Endothelial cell of umbilical vein (primary cell): ENCODE measurements around the gene EPX. TPM values are rescaled to one million over a fixed set of nuclear protein-coding genes. Genes with fewer than 3 reads are reported as not detected.

Experiments
- BruUV-seq: library from RNA; stranded (reverse); fragments of 400-500 nt; replicated peaks from 2 replicates; lab custom pipeline; 2021; lab: Mats Ljungman, UMichigan
- CTCF ChIA-PET: fragments of 300-600, 350-600 bp; sonication (Branson Sonifier 250); formaldehyde crosslinking; loops from one replicate; lab custom pipeline; 2021; ENCODE audit warnings: antibody characterized with exemption, inconsistent platforms; lab: Charles Lee
- POLR2A ChIA-PET: fragments of 300-600, 350-600 bp; sonication (Branson Sonifier 250); formaldehyde crosslinking; loops from one replicate; lab custom pipeline; 2021; ENCODE audit warnings: antibody characterized with exemption, inconsistent platforms; lab: Charles Lee
- DNase-seq: peaks from one replicate; pipeline ENCODE4 v3.0.0-alpha.2; 2011; ENCODE audit warnings: low read depth, low spot score
- FAIRE-seq: peaks from 2 replicates; lab custom pipeline; 2011; peaks lifted over from hg19 to GRCh38; lab: Jason Lieb, UNC
- H2AFZ ChIP-seq: 2 replicates; pipeline ENCODE4 v1.6.0; 2012; ENCODE audit warnings: low read depth, low read length, control low read depth, inconsistent platforms
- H3K27ac ChIP-seq: 2 replicates; pipeline ENCODE4 v1.5.1; 2011; ENCODE audit warnings: low read depth, mild to moderate bottlenecking, control low read depth, low read length, moderate library complexity; ENCODE audit not compliant: insufficient read depth
- H3K27me3 ChIP-seq, 2 experiments: 2 replicates each; pipeline versions ENCODE4 v1.6.0 to v1.6.1; 2011; ENCODE audit warnings: low read length in 2 of 2, mixed read lengths in 1 of 2; ENCODE audit not compliant: control insufficient read depth in 2 of 2, insufficient read depth in 2 of 2
- H3K36me3 ChIP-seq, 2 experiments: 2 replicates in 1 of 2; 3 replicates in 1 of 2; pipeline ENCODE4 v1.5.1; 2011; ENCODE audit warnings: low read length in 2 of 2, mild to moderate bottlenecking in 1 of 2, moderate library complexity in 1 of 2; ENCODE audit not compliant: control insufficient read depth in 2 of 2, insufficient read depth in 2 of 2; ENCODE audit errors: extremely low read depth in 1 of 2
- H3K4me1 ChIP-seq: 3 replicates; pipeline ENCODE4 v1.5.1; 2011; ENCODE audit warnings: mild to moderate bottlenecking, low read length; ENCODE audit not compliant: control insufficient read depth, insufficient read depth; ENCODE audit errors: extremely low read depth
- H3K4me2 ChIP-seq: 2 replicates; pipeline ENCODE4 v1.6.1; 2011; ENCODE audit warnings: low read length, control low read depth, mixed read lengths; ENCODE audit not compliant: insufficient read depth
- H3K4me3 ChIP-seq, 3 experiments: fragments of 200-600 bp in 1 of 3; sonication (generic), shearing (Covaris generic) in 1 of 3; replicated peaks in 1 of 3; 2 replicates each; pipeline ENCODE4 v1.5.1; 2011 to 2016; ENCODE audit warnings: control low read depth in 3 of 3, low read length in 3 of 3, mild to moderate bottlenecking in 2 of 3, inconsistent platforms in 1 of 3, low read depth in 1 of 3, moderate library complexity in 1 of 3; ENCODE audit not compliant: insufficient read depth in 1 of 3
- H3K79me2 ChIP-seq: 2 replicates; pipeline ENCODE4 v1.6.0; 2012; ENCODE audit warnings: low read length, inconsistent platforms; ENCODE audit not compliant: control insufficient read depth, insufficient read depth
- H3K9ac ChIP-seq: replicated peaks from 2 replicates; pipeline ENCODE3; 2011; ENCODE audit warnings: low read length, control low read depth; ENCODE audit not compliant: insufficient read depth; ENCODE audit errors: extremely low read depth
- H3K9me1 ChIP-seq: replicated peaks from 3 replicates; pipeline ENCODE4 v1.6.0; 2011; ENCODE audit warnings: mild to moderate bottlenecking, low read length; ENCODE audit not compliant: control insufficient read depth, insufficient read depth; ENCODE audit errors: extremely low read depth
- H3K9me3 ChIP-seq: replicated peaks from 2 replicates; pipeline ENCODE4 v1.5.1; 2012; ENCODE audit warnings: low read length, inconsistent platforms; ENCODE audit not compliant: control insufficient read depth, insufficient read depth
- H4K20me1 ChIP-seq: replicated peaks from 2 replicates; pipeline ENCODE3; 2011; ENCODE audit warnings: mild to moderate bottlenecking, low read length; ENCODE audit not compliant: control insufficient read depth, insufficient read depth; ENCODE audit errors: extremely low read depth
- CTCF ChIP-seq, 2 donors: IDR thresholded peaks; 1 replicate in 1 of 2; 2 replicates in 1 of 2; pipeline ENCODE4 v1.5.1; 2011; ENCODE audit warnings: low read length in 2 of 2, mild to moderate bottlenecking in 2 of 2, moderate library complexity in 2 of 2, control low read depth in 1 of 2, inconsistent platforms in 1 of 2, low read depth in 1 of 2; ENCODE audit not compliant: insufficient read depth in 1 of 2; ENCODE audit errors: extremely low read depth in 1 of 2
- EZH2 ChIP-seq: IDR thresholded peaks from 2 replicates; pipeline ENCODE4 v1.6.1; 2012; ENCODE audit warnings: borderline replicate concordance, low read depth, mild to moderate bottlenecking, moderate library complexity, low read length, inconsistent platforms; ENCODE audit not compliant: severe bottlenecking
- FOS ChIP-seq: IDR thresholded peaks from 2 replicates; pipeline ENCODE4 v1.6.1; 2011; ENCODE audit warnings: mild to moderate bottlenecking, low read length, moderate library complexity, borderline replicate concordance; ENCODE audit not compliant: insufficient read depth
- GATA2 ChIP-seq: IDR thresholded peaks from 2 replicates; pipeline ENCODE4 v1.7.0; 2011; ENCODE audit warnings: low read depth, mild to moderate bottlenecking, moderate library complexity, mixed read lengths, low read length; ENCODE audit not compliant: insufficient read length, insufficient read depth
- JUN ChIP-seq: IDR thresholded peaks from 2 replicates; pipeline ENCODE4 v1.6.1; 2011; ENCODE audit warnings: borderline replicate concordance, low read depth; ENCODE audit not compliant: insufficient read length, insufficient read depth
- MAX ChIP-seq: IDR thresholded peaks from 2 replicates; pipeline ENCODE4 v1.6.1; 2011; ENCODE audit not compliant: insufficient read depth, insufficient read length
- MYC ChIP-seq: IDR thresholded peaks from one replicate; pipeline ENCODE4 v1.6.1; 2011; ENCODE audit warnings: mild to moderate bottlenecking, low read depth, low read length
- POLR2A ChIP-seq: IDR thresholded peaks from 2 replicates; pipeline ENCODE4 v1.6.1; 2012; ENCODE audit warnings: low read depth, mild to moderate bottlenecking, control low read depth, low read length
- POLR2AphosphoS5 ChIP-seq: IDR thresholded peaks from 2 replicates; pipeline ENCODE4 v1.6.1; 2012; ENCODE audit warnings: low read depth, mild to moderate bottlenecking, control low read depth, low read length, moderate library complexity; ENCODE audit not compliant: insufficient read depth
- dilution Hi-C: fragments of 300-500 bp; cut with MboI; formaldehyde crosslinking; loops from one replicate; pipeline ENCODE4 v1.15.0; 2019; ENCODE audit warnings: low sequenced_read_pairs; ENCODE audit not compliant: extremely low pct_ligation_motif_present
- intact Hi-C: fragments of 100-400 bp; cut with micrococcal nuclease; formaldehyde crosslinking; loops from one replicate; pipeline ENCODE4 v1.10.0; 2022
- polyA plus RNA-seq, 4 experiments: library from polyadenylated mRNA; depleted of rRNA in 3 of 4; stranded (reverse) in 3 of 4; unstranded in 1 of 4; fragments of >200 nt; gene quantifications; 2 replicates each; pipeline versions ENCODE4 v1.2.1 to v1.2.3, GENCODE V29; 2011 to 2012; ENCODE audit warnings: missing spikeins in 1 of 4
- total RNA-seq: library from RNA; stranded (reverse); gene quantifications from 2 replicates; pipeline ENCODE4 v1.2.3, GENCODE V29; 2021

The EPX gene
- total and polyA plus RNA-seq, 2 donors (not counting 3 experiments of a cell fraction or from before 2014, with no cell fraction given) = not detected

- Histone ChIP-seq H3K4me2 (no peak overlapping the region), H3K36me3 (no peaks in the 10 kb centered on the region), H4K20me1 (no peaks in the 10 kb centered on the region), H3K27me3 (no peaks in the 10 kb centered on the region), H3K27ac (no peak overlapping the region), H3K9me1 (no peaks in the 10 kb centered on the region), H3K79me2 (no peaks in the 10 kb centered on the region), H3K4me3 (no peak overlapping the region), H3K9ac (no peak overlapping the region), H3K9me3 (no peaks in the 10 kb centered on the region), H2AFZ (no peak overlapping the region), H3K4me1 (no peaks in the 10 kb centered on the region)
- no TSS peak for BruUV-seq
- DNase-seq (no peak), FAIRE-seq (no peak)
- intact Hi-C loops = no loop called here
- POLR2A ChIA-PET = no interaction called here
- CTCF ChIA-PET = no interaction called here
- dilution Hi-C loops = no loop called here
- TF ChIP-seq FOS (no peak), CTCF (IDR thresholded peaks at IDR 0.05; ENCODE audit: extremely low read depth in 1 of 2, insufficient read depth in 1 of 2, low read depth in 1 of 2, low read length in 2 of 2) (no peak), POLR2AphosphoS5 (no peak), MYC (no peak)
These were observed 1.2 kb upstream of the EPX start for GRCh38 chr17:58191241-58191896.

- Histone ChIP-seq H3K9me1 (no peaks in the 10 kb centered on the region), H3K36me3 (no peaks in the 10 kb centered on the region), H3K9ac (no peak overlapping the region), H3K9me3 (no peaks in the 10 kb centered on the region), H4K20me1 (no peaks in the 10 kb centered on the region), H2AFZ (no peak overlapping the region), H3K27me3 (no peaks in the 10 kb centered on the region), H3K4me1 (no peaks in the 10 kb centered on the region), H3K4me2 (no peak overlapping the region), H3K79me2 (no peaks in the 10 kb centered on the region), H3K27ac (no peak overlapping the region), H3K4me3 (no peak overlapping the region)
- DNase-seq (no peak), FAIRE-seq (no peak)
- dilution Hi-C loops = no loop called here
- TF ChIP-seq POLR2AphosphoS5 = no peak
- TF ChIP-seq FOS = no peak
- TF ChIP-seq JUN = no peak
- TF ChIP-seq MAX = no peak
- TF ChIP-seq GATA2 = no peak
- no peak for TF ChIP-seq CTCF (IDR thresholded peaks at IDR 0.05; ENCODE audit: extremely low read depth in 1 of 2, insufficient read depth in 1 of 2, low read depth in 1 of 2, low read length in 2 of 2)
- TF ChIP-seq MYC = no peak
- no peak for TF ChIP-seq POLR2A
- TF ChIP-seq EZH2 = no peak
- no TSS peak for BruUV-seq
- intact Hi-C loops = no loop called here
- ChIA-PET CTCF (no interaction called here), POLR2A (no interaction called here)
These were observed 1.2 kb downstream of the EPX start for GRCh38 chr17:58193641-58194255.
